GM19240 (cell line): ENCODE measurements around the gene RUFY3.
"Not testable (repeated sequence)": the region's sequence is repeated elsewhere in the genome, so short reads cannot be mapped to it uniquely, and the experiment has no call there.

Experiments used
- DNase-seq: peaks from one replicate; pipeline ENCODE4 v3.0.0; 2011; ENCODE audit warnings: low spot score; ENCODE audit not compliant: insufficient read length

RUFY3 gene

GRCh38 chr4:70705183-70706043 is 16.4 kb upstream of the RUFY3 start:
- DNase-seq, result peak; percentile 41

- DNase-seq, result no peak
These were observed 15.7 kb upstream of the RUFY3 start for GRCh38 chr4:70706044-70706461.

- DNase-seq, result no peak
These were observed 15.2 kb upstream of the RUFY3 start for GRCh38 chr4:70706516-70706915.

- DNase-seq, result no peak
These were observed 12.1 kb upstream of the RUFY3 start for GRCh38 chr4:70709611-70710205.

GRCh38 chr4:70711599-70711998 is 10.2 kb upstream of the RUFY3 start:
- DNase-seq, result no peak

GRCh38 chr4:70712150-70712549 is 9.6 kb upstream of the RUFY3 start:
- no peak for DNase-seq

- no peak for DNase-seq
These were observed 8.9 kb upstream of the RUFY3 start for GRCh38 chr4:70712604-70713452.

GRCh38 chr4:70713453-70714078 is 8.2 kb upstream of the RUFY3 start:
- DNase-seq, result no peak

GRCh38 chr4:70714079-70714887 is 7.5 kb upstream of the RUFY3 start:
- DNase-seq, result no peak

- no peak for DNase-seq
These were observed 6.7 kb upstream of the RUFY3 start for GRCh38 chr4:70715097-70715496.

GRCh38 chr4:70718811-70719604 is 2.8 kb upstream of the RUFY3 start:
- no peak for DNase-seq

GRCh38 chr4:70722199-70722791 is 531 bp downstream of the RUFY3 start:
- no peak for DNase-seq

- no peak for DNase-seq
These were observed 2.7 kb downstream of the RUFY3 start for GRCh38 chr4:70724463-70724862.

- no peak for DNase-seq
These were observed 3.9 kb downstream of the RUFY3 start for GRCh38 chr4:70725633-70726032.

GRCh38 chr4:70726515-70726914 is 4.8 kb downstream of the RUFY3 start:
- not testable (repeated sequence) for DNase-seq

- DNase-seq, result no peak
These were observed 6.3 kb downstream of the RUFY3 start for GRCh38 chr4:70728091-70728490.

GRCh38 chr4:70732878-70733277 is 11.1 kb downstream of the RUFY3 start:
- not testable (repeated sequence) for DNase-seq

- peak; percentile 43 for DNase-seq
These were observed 12.6 kb downstream of the RUFY3 start for GRCh38 chr4:70734168-70734954.

- DNase-seq, result no peak
These were observed 13.2 kb downstream of the RUFY3 start for GRCh38 chr4:70734971-70735370.
